ENCODE measurements around the gene EPHB1.

The EPHB1 gene

GRCh38 chr3:134798681-134799311, 3.7 kb downstream of the EPHB1 start:
- Histone ChIP-seq H3K27ac (no peak overlapping the region), H3K4me3 (no peak overlapping the region)

GRCh38 chr3:134799393-134799792, 4.3 kb downstream of the EPHB1 start:
- H3K36me3 ChIP-seq (ENCODE audit: insufficient read depth, low read length) = no peaks in the 10 kb centered on the region
- H3K4me3 ChIP-seq = no peak overlapping the region
- H3K27ac ChIP-seq = no peak overlapping the region
- DNase-seq (ENCODE audit: low read depth, low spot score) = no peak
- no peak overlapping the region for H3K9ac ChIP-seq (ENCODE audit: insufficient read length)
- TF ChIP-seq FOXP2 (optimal IDR thresholded peaks at IDR 0.05; ENCODE audit: control extremely low read depth, extremely low read length, insufficient read depth) (no peak), POLR2AphosphoS5 (IDR thresholded peaks at IDR 0.05; ENCODE audit: borderline replicate concordance, low read depth, low read length) (no peak), EZH2 (IDR thresholded peaks at IDR 0.05) (no peak)
- H3K9me3 ChIP-seq (ENCODE audit: low read depth, low read length) = no peaks in the 10 kb centered on the region

More at GRCh38 chr3:134798681-134799311, 3.7 kb downstream of the EPHB1 start:
- H3K9me3 ChIP-seq (ENCODE audit: low read depth, low read length) = no peaks in the 10 kb centered on the region
- H3K9ac ChIP-seq (ENCODE audit: insufficient read length) = no peak overlapping the region
- DNase-seq (ENCODE audit: low read depth, low spot score) = no peak
- TF ChIP-seq POLR2AphosphoS5 (IDR thresholded peaks at IDR 0.05; ENCODE audit: borderline replicate concordance, low read depth, low read length) = no peak
- no peak for TF ChIP-seq EZH2 (IDR thresholded peaks at IDR 0.05)
- TF ChIP-seq FOXP2 (optimal IDR thresholded peaks at IDR 0.05; ENCODE audit: control extremely low read depth, extremely low read length, insufficient read depth) = no peak
- H3K36me3 ChIP-seq (ENCODE audit: insufficient read depth, low read length) = no peaks in the 10 kb centered on the region

GRCh38 chr3:134801204-134801958, 6.3 kb downstream of the EPHB1 start:
- H3K9ac ChIP-seq (ENCODE audit: insufficient read length) = no peak overlapping the region
- H3K9me3 ChIP-seq (ENCODE audit: low read depth, low read length) = no peaks in the 10 kb centered on the region
- DNase-seq (ENCODE audit: low read depth, low spot score) = no peak
- no peak overlapping the region for H3K4me3 ChIP-seq
- H3K27ac ChIP-seq = no peak overlapping the region
- no peaks in the 10 kb centered on the region for H3K36me3 ChIP-seq (ENCODE audit: insufficient read depth, low read length)
- TF ChIP-seq FOXP2 (optimal IDR thresholded peaks at IDR 0.05; ENCODE audit: control extremely low read depth, extremely low read length, insufficient read depth) = no peak
- TF ChIP-seq EZH2 (IDR thresholded peaks at IDR 0.05) = no peak
- no peak for TF ChIP-seq POLR2AphosphoS5 (IDR thresholded peaks at IDR 0.05; ENCODE audit: borderline replicate concordance, low read depth, low read length)

- no peak for DNase-seq (ENCODE audit: low read depth, low spot score)
- no peak overlapping the region for H3K9ac ChIP-seq (ENCODE audit: insufficient read length)
- no peak overlapping the region for H3K27ac ChIP-seq
- H3K4me3 ChIP-seq = no peak overlapping the region
- H3K9me3 ChIP-seq (ENCODE audit: low read depth, low read length) = no peaks in the 10 kb centered on the region
- TF ChIP-seq FOXP2 (optimal IDR thresholded peaks at IDR 0.05; ENCODE audit: control extremely low read depth, extremely low read length, insufficient read depth) (no peak), EZH2 (IDR thresholded peaks at IDR 0.05) (no peak), POLR2AphosphoS5 (IDR thresholded peaks at IDR 0.05; ENCODE audit: borderline replicate concordance, low read depth, low read length) (no peak)
- no peaks in the 10 kb centered on the region for H3K36me3 ChIP-seq (ENCODE audit: insufficient read depth, low read length)
Measured at GRCh38 chr3:134802428-134803050, 7.5 kb downstream of the EPHB1 start.

GRCh38 chr3:134803051-134803505, 8.0 kb downstream of the EPHB1 start:
- Histone ChIP-seq H3K9ac (ENCODE audit: insufficient read length) (no peak overlapping the region), H3K4me3 (no peak overlapping the region), H3K27ac (no peak overlapping the region), H3K36me3 (ENCODE audit: insufficient read depth, low read length) (no peaks in the 10 kb centered on the region), H3K9me3 (ENCODE audit: low read depth, low read length) (no peaks in the 10 kb centered on the region)
- DNase-seq (ENCODE audit: low read depth, low spot score) = no peak
- TF ChIP-seq FOXP2 (optimal IDR thresholded peaks at IDR 0.05; ENCODE audit: control extremely low read depth, extremely low read length, insufficient read depth) (no peak), EZH2 (IDR thresholded peaks at IDR 0.05) (no peak), POLR2AphosphoS5 (IDR thresholded peaks at IDR 0.05; ENCODE audit: borderline replicate concordance, low read depth, low read length) (no peak)

- no peak overlapping the region for H3K4me3 ChIP-seq
- TF ChIP-seq FOXP2 (optimal IDR thresholded peaks at IDR 0.05; ENCODE audit: control extremely low read depth, extremely low read length, insufficient read depth) (no peak), POLR2AphosphoS5 (IDR thresholded peaks at IDR 0.05; ENCODE audit: borderline replicate concordance, low read depth, low read length) (no peak), EZH2 (IDR thresholded peaks at IDR 0.05) (no peak)
- DNase-seq (ENCODE audit: low read depth, low spot score) = no peak
- H3K9ac ChIP-seq (ENCODE audit: insufficient read length) = no peak overlapping the region
- no peaks in the 10 kb centered on the region for H3K9me3 ChIP-seq (ENCODE audit: low read depth, low read length)
- H3K36me3 ChIP-seq (ENCODE audit: insufficient read depth, low read length) = no peaks in the 10 kb centered on the region
- no peak overlapping the region for H3K27ac ChIP-seq
Measured at GRCh38 chr3:134803652-134804051, 8.6 kb downstream of the EPHB1 start.

GRCh38 chr3:134804508-134805480, 9.7 kb downstream of the EPHB1 start:
- no peak overlapping the region for H3K9ac ChIP-seq (ENCODE audit: insufficient read length)
- DNase-seq (ENCODE audit: low read depth, low spot score) = no peak
- TF ChIP-seq EZH2 (IDR thresholded peaks at IDR 0.05) (no peak), POLR2AphosphoS5 (IDR thresholded peaks at IDR 0.05; ENCODE audit: borderline replicate concordance, low read depth, low read length) (no peak), FOXP2 (optimal IDR thresholded peaks at IDR 0.05; ENCODE audit: control extremely low read depth, extremely low read length, insufficient read depth) (no peak)
- H3K36me3 ChIP-seq (ENCODE audit: insufficient read depth, low read length) = no peaks in the 10 kb centered on the region
- no peak overlapping the region for H3K4me3 ChIP-seq
- no peaks in the 10 kb centered on the region for H3K9me3 ChIP-seq (ENCODE audit: low read depth, low read length)
- H3K27ac ChIP-seq = no peak overlapping the region
